Iris pigment epithelial cell (primary cell): ENCODE measurements around the gene GSTM5.
"Not testable (repeated sequence)": the region's sequence is repeated elsewhere in the genome, so short reads cannot be mapped to it uniquely, and the experiment has no call there.

Experiments
- DNase-seq: peaks from one replicate; pipeline ENCODE4 v3.0.0-alpha.2; 2011; ENCODE audit warnings: low read depth

Gene GSTM5

DNA sequence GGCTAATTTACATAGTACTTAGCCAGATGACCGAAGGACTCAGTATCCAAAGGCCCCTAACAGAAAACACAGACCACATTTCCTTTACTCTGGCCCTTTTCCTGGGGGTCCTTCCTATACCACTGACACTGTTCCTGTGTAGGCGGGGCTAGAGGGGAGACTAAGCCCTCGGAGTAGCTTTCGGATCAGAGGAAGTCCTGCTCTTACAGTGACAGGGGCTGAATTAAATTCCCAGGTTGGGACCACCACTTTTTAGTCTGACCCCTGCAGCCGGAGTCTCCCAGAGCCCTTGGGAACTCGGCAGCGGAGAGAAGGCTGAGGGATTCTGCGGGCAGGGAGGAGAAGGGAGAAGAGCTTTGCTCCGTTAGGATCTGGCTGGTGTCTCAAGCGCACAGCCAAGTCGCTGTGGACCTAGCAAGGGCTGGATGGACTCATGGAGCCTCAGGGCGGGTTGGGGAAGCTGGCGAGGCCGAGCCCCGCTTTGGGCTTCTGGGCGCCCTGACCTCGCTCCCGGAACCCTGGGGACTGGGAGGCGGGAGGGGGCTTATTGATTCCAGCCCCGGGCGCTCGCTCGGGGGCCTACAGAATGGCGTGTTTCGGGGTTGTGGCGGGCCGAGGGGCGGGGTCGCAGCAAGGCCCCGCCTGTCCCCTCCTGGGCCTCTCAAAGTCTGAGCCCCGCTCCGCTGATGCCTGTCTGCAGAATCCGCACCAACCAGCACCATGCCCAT lies at the start of gene GSTM5:
TSS of gene GSTM5 (plus strand) at position 659 of the 728 bp plus-strand sequence. CDS start at position 721, 62 bp downstream.
- not testable (repeated sequence) for DNase-seq

- DNase-seq: no peak
Measured at GRCh38 chr1:109664671-109665070, 47.4 kb upstream of the GSTM5 start.

GRCh38 chr1:109667452-109668122 lies 44.5 kb upstream of the GSTM5 start, which contains the start of gene GSTM2:
Gene GSTM2 (plus strand): TSS chr1:109668057. CDS start chr1:109668116, 59 bp downstream.
- DNase-seq: peak; percentile 86

- no peak for DNase-seq
Measured at GRCh38 chr1:109668123-109668775, 43.8 kb upstream of the GSTM5 start.

GRCh38 chr1:109669246-109669948 lies 42.7 kb upstream of the GSTM5 start:
- DNase-seq: no peak

DNA sequence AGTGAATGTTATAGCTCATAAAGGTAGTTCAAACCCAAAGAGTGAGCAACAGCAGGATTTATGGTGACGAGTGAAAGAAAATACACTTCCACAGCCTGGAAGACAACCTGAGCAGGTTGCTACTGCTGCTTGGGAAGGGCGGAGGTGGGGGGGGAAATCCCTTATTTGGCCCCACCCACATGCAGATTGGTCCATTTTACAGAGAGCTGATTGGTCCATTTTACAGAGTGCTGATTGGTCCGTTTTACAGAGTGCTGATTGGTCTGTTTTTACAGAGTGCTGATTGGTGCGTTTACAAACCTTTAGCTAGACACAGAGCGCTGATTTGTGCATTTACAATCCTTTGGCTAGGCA lies 42.1 kb upstream of the GSTM5 start:
- DNase-seq: not testable (repeated sequence)

DNA sequence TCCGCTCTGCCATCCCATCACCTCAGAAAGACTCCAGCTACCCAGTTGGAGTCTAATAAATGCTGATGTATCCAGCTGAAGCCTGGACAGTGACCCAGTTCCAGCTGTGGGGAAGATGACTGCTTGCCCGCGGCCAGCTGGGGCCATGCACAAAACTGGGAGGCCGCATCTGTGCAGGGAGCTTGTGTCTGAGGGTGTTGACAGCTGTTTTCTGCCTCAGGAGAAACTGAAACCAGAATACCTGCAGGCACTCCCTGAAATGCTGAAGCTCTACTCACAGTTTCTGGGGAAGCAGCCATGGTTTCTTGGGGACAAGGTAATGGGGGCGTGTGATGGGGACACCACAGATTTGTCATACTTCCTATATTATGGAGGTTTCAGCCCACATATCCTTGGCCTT lies 41.0 kb upstream of the GSTM5 start:
- DNase-seq: no peak

- DNase-seq: not testable (repeated sequence)
Measured at GRCh38 chr1:109673861-109674260, 38.2 kb upstream of the GSTM5 start.

GRCh38 chr1:109676683-109677381 lies 35.2 kb upstream of the GSTM5 start:
- not testable (repeated sequence) for DNase-seq

DNA sequence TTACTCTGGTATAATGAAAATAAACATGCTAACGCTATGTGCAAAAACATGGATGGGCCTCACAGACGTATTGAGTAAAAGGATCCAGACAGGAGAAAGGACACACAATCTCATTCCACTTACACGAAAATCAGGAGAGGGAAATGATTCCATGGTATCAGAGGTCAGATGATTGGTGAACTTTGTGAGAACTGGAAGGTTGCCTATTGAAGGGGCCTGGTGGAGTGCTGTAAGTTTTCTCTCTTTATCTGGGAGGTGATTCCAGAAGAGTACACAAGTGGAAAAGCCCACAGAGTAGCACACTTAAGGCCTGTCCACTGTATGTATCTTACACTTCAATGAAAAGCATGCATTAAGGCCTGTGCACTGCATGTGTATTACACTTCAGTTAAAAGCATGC lies 34.6 kb upstream of the GSTM5 start:
- DNase-seq: no peak

DNA sequence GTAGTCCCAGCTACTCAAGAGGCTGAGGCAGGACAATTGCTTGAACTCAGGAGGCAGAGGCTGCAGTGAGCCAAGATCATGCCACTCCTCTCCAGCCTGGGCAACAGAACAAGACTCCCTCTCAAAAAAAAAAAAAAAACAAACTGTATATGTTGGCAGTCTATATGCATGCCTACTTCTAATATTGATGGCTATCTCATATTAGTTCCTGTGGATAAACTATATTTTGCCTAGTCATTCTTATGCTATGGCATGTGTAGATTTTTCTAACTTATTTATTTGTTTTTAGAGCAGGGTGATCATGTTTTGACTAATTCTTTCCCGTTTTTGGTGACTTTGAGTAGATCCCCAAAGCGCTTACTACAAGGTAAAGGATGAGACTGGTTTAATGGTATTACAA lies 33.4 kb upstream of the GSTM5 start:
- DNase-seq: not testable (repeated sequence)

- not testable (repeated sequence) for DNase-seq
Measured at GRCh38 chr1:109684777-109685176, 27.3 kb upstream of the GSTM5 start.

- DNase-seq: not testable (repeated sequence)
Measured at GRCh38 chr1:109685399-109685798, 26.7 kb upstream of the GSTM5 start.

- DNase-seq: not testable (repeated sequence)
Measured at GRCh38 chr1:109685890-109686289, 26.2 kb upstream of the GSTM5 start.

- DNase-seq: not testable (repeated sequence)
Measured at GRCh38 chr1:109687109-109687508, 24.9 kb upstream of the GSTM5 start.

DNA sequence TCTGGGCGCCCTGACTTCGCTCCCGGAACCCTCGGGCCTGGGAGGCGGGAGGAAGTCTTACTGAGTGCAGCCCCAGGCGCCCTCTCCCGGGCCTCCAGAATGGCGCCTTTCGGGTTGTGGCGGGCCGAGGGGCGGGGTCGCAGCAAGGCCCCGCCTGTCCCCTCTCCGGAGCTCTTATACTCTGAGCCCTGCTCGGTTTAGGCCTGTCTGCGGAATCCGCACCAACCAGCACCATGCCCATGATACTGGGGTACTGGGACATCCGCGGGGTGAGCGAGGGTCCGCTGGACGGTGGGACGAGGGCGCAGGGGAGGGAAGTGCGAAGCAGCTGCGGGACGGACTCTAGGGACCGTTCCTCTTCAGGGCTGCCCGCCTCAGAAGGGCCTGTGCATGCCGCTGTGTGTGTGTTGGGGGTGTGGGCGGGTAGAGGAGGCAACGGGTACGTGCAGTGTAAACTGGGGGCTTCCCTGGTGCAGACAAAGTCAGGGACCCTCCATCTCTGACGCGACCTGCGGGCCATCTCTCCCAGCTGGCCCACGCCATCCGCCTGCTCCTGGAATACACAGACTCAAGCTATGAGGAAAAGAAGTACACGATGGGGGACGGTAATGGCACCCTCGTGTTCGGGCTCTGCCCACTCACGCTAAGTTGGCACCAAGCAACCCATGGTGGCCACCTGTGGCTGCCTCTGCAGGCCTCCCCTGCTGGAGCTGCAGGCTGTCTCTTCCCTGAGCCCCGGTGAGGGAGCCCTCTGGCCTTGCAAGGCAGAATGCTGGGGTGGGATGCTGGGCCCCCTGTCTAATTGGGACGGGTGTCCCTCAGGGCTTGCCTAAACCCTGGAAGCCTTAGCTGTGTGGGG lies 24.2 kb upstream of the GSTM5 start, which contains the start of gene GSTM1:
TSS of gene GSTM1 (plus strand) at position 177 of the 859 bp plus-strand sequence. CDS start at position 234, 57 bp downstream.
- DNase-seq: no peak

GRCh38 chr1:109689844-109690405 lies 22.1 kb upstream of the GSTM5 start:
- no peak for DNase-seq

DNA sequence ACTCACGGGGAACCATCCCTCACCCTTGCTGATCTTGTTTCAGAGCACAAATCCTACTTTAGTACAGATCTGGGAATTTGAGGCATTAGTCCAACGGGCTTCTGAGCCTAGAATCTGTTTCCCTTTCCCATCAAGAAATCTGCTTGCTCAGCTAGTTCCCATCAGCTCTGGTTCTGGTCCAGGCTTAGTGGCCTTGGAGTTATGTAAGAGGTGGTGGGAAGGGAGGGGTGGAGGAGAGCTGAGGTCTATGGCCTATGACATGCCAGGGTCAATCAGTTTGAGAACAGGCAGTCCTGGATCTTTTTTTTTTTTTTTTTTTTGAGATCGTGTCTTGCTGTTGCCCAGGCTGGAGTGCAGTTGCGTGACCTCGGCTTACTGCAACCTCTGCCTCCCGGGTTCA lies 20.3 kb upstream of the GSTM5 start:
- no peak for DNase-seq

GRCh38 chr1:109694400-109694799 lies 17.7 kb upstream of the GSTM5 start:
- not testable (repeated sequence) for DNase-seq

- not testable (repeated sequence) for DNase-seq
Measured at GRCh38 chr1:109695138-109695537, 16.9 kb upstream of the GSTM5 start.
